Astrocyte of the cerebellum (primary cell): Measurements from ENCODE around the gene PIK3R1.

Experiments used
- DNase-seq: peaks from one replicate; pipeline ENCODE4 v3.0.0-alpha.2; 2011; ENCODE audit warnings: low read depth
- H3K4me3 ChIP-seq: 2 replicates; pipeline ENCODE4 v1.5.1; 2011; ENCODE audit warnings: mild to moderate bottlenecking, low read depth, low read length, moderate library complexity
- CTCF ChIP-seq: IDR thresholded peaks from 2 replicates; pipeline ENCODE4 v1.5.1; 2012; ENCODE audit warnings: low read length, low read depth, moderate library complexity, mild to moderate bottlenecking; ENCODE audit errors: missing control alignments
- in situ Hi-C: cut with HindIII; loops from 2 replicates; pipeline ENCODE4 v1.10.0; 2017; ENCODE audit warnings: low sequenced_read_pairs

The PIK3R1 gene

DNA sequence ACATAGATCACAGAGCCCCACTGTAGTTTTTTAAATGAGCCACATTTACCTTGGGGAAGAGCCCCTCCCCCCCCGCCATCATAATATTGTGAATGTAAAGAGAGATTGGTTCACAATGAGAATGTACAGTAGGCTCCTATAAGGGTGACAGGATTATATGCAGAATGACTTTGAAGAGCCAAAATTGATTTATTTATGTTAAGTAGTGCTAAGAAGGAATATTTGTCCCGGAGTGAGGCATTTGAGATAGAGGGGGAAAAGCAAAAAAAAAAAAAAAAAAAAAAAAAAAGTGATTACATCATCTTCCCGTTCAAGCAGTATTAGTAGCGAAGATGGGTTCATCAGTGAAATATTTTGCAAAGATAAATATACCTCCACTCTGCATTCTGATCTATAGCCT lies 73.9 kb downstream of the PIK3R1 start:
- in situ Hi-C loops = no loop called here
- no peak for TF ChIP-seq CTCF
- DNase-seq = no peak
- H3K4me3 ChIP-seq = no peak overlapping the region

DNA sequence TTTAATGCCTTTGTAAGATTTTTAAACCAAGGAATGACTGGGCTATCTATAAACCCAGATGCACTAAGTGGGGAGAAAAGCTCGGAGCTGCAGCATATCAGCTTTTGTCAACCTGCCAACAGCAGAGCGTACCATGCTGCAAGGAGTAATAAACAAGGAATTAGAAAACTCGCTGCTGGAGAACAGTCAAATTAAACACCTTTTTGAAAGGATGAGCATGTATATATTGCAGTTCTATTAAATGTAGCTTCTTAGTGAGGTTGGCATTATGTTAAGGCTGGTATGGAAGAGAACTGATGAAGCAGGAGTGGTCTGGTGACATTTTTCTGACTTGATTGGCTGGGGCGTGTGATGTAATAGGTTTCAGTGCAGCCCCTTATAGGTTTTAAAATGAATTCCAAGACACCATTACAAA lies 74.7 kb downstream of the PIK3R1 start:
- no peak overlapping the region for H3K4me3 ChIP-seq
- in situ Hi-C loops = no loop called here
- no peak for TF ChIP-seq CTCF
- DNase-seq = peak; percentile 19

DNA sequence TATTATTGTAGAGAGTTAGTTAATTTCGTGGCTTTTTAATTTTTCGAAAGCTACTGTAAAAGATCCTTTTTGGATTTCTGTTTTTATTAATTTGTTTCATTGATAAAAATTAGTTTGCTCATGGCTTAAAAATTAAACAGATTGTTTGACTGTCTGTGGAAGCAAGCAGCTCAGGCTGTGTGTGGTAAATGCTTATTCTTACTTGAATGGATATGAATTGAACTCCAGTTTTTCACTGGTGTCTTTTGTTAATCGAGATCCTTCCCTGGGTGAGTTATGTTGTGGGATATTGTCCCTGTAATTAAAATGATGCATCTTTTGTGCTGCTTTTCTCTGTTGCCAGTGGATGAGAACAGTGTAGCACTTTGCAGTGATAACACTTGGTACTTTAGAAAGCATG lies 75.3 kb downstream of the PIK3R1 start:
- TF ChIP-seq CTCF = no peak
- DNase-seq = no peak
- in situ Hi-C loops = no loop called here
- no peak overlapping the region for H3K4me3 ChIP-seq

GRCh38 chr5:68292316-68292715 lies 76.8 kb downstream of the PIK3R1 start:
- no peak for TF ChIP-seq CTCF
- peak; percentile 12 for DNase-seq
- in situ Hi-C loops = no loop called here
- no peak overlapping the region for H3K4me3 ChIP-seq

GRCh38 chr5:68295772-68296171 lies 80.2 kb downstream of the PIK3R1 start:
- H3K4me3 ChIP-seq = no peak overlapping the region
- in situ Hi-C loops = no loop called here
- no peak for TF ChIP-seq CTCF
- no peak for DNase-seq

GRCh38 chr5:68296895-68297294 lies 81.3 kb downstream of the PIK3R1 start:
- in situ Hi-C loops = no loop called here
- TF ChIP-seq CTCF = no peak
- no peak overlapping the region for H3K4me3 ChIP-seq
- no peak for DNase-seq

GRCh38 chr5:68297656-68298055 lies 82.1 kb downstream of the PIK3R1 start:
- in situ Hi-C loops = no loop called here
- no peak for TF ChIP-seq CTCF
- no peak overlapping the region for H3K4me3 ChIP-seq
- no peak for DNase-seq
